GM10266 (cell line): ENCODE data around the gene KIF25.

Source experiments
- DNase-seq: peaks from one replicate; pipeline ENCODE4 v3.0.0; 2012; ENCODE audit errors: extremely low spot score
- TF ChIP-seq, protein P1 (sequence below): IDR thresholded peaks from 2 replicates; pipeline ENCODE4 v1.5.1; 2012; ENCODE audit warnings: mild to moderate bottlenecking, low read depth; ENCODE audit not compliant: control insufficient read depth, insufficient read depth; ENCODE audit errors: missing control alignments

Gene KIF25

DNA sequence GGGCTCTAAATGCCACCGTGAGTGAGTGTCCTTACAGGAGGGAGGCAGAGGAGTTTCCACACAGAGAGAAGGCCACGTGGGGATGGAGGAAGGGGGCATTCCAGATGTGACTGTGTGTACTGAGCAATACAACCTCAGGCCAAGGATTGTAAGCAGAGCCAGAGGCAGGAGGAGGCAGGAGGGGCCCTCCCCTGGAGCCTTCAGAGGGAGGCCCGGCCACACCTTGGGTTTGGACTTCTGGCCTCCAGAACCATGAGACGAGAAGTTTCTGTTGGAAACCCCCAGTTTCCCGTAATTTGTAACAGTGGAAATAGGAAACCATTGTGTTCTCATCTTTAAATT is 9.3 kb upstream of the KIF25 start:
- TF ChIP-seq, protein P1, sequence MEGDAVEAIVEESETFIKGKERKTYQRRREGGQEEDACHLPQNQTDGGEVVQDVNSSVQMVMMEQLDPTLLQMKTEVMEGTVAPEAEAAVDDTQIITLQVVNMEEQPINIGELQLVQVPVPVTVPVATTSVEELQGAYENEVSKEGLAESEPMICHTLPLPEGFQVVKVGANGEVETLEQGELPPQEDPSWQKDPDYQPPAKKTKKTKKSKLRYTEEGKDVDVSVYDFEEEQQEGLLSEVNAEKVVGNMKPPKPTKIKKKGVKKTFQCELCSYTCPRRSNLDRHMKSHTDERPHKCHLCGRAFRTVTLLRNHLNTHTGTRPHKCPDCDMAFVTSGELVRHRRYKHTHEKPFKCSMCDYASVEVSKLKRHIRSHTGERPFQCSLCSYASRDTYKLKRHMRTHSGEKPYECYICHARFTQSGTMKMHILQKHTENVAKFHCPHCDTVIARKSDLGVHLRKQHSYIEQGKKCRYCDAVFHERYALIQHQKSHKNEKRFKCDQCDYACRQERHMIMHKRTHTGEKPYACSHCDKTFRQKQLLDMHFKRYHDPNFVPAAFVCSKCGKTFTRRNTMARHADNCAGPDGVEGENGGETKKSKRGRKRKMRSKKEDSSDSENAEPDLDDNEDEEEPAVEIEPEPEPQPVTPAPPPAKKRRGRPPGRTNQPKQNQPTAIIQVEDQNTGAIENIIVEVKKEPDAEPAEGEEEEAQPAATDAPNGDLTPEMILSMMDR = no peak
- DNase-seq = no peak

DNA sequence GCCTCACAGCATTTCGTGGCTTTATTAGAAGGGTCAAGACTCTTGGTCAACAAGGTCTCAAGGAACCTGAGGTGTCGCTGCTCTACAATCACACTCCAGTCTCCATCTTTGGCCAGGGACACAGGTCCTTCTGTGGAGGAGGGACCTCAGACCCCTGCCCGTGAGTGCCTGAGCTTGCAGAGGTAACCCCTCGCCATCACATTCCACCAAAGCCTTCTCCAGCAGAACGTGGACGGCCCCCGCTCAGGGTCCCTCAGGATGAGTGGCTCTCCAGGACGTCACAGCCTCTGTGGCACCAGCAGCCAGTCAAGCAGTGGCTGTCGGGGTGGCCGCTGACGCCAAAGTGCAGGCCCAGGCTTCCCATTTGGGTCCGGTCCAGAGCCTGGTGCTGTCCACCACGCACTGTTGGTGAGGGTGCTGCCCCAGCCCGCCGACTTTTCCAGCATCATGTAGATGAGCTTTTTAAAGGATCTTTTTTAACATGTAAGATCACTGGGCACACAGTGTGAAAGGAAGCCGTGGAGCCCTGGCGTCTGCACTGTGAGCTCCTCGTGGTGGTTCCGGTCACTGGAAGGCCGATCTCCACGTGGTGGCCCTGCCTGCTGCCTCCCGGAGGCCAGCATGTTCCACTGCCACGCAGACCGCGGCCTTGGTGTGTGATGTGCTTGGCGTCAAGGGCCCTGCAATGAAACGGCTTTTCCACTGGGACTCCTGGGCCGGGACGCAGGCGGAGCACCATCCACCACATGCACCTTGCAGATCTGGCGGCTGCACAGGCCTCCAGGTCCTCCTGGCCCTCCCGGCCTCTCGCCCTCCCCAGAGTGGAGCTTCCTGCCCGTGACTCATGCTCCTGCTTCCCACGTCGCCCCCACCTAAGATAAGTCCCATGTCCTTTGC is 8.3 kb upstream of the KIF25 start:
- TF ChIP-seq, protein P1 = no peak
- no peak for DNase-seq

DNA sequence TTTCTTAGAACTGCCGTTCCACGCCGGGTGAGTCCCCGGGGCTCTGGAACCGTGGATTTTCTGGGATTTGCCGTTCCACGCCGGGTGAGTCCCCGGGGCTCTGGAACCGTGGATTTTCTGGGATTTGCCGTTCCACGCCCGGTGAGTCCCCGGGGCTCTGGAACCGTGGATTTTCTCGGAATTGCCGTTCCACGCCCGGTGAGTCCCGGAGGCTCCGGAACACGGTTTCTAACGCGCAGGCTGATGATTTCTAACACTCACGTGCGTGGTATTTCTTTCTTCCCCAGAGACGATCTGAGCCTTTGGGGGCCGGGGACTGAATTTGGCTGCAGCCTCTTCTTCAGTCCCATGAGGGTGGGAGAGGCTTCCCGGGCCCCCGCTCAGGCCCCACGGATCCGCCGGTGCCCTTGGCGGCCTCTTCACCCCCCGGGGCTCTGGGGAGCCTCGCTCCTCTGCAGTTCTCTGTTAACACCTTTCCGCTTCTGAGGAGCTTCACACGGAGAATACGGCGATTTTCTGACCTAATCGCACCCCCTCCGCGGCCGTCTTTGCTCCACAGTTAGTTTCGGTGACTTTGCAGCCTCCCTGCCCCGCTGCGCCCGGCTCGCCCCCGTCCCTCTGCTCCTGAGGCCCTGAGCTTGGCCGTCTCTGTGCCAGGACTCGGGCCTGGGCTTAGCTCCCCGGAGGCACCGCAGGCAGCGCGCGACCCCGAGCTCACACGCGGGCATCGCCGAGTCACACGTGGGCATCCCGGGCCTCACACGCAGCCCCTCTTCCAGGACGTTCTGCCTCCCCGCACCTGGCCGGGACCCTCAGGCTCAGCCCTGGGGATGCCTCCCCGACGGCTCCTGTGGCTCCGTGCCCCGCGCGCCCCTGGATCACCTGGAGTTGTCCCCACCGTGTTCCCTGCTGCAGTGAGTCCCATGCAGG is 7.2 kb upstream of the KIF25 start:
- DNase-seq = no peak
- TF ChIP-seq, protein P1 = no peak

DNA sequence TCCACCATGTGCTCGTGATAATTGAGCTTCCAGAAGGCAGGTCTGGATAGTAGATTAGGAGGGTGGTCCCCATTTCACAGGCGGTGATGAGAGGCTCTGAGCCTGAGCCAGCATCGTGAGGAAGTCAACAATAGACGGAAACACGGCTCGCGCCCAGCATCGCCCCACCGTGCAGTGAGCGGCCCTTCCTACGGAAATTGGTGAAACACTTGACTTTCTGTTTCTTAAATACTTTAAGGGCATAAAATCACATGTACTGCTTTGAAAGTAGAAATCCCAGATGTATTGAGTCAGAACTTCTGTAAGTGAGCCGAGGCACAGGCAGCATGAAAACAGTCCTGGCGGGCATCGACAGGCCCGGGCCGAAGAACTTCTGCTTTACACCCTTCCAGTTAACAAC is 4.3 kb upstream of the KIF25 start:
- DNase-seq = no peak
- TF ChIP-seq, protein P1 = no peak

DNA sequence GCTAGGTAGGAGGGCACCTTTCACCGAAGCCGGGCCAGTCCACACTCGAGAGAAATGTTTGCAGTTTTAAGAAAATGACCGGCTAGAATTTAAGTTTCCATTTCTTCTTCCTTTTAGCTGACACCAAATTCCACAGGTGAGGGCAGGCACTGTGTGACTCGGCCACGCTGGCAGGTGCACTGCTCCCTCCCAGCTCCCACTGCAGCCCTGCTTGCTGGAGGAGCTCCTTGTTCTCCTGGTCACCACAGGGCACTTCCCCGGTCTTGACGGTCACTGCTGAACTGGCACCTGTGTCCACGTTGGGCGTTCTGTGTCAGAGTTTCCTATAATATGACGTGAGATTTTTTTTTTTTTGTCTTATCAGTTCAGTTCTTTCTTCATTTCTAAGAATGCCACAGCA is 3.6 kb upstream of the KIF25 start:
- DNase-seq = no peak
- TF ChIP-seq, protein P1 = no peak

DNA sequence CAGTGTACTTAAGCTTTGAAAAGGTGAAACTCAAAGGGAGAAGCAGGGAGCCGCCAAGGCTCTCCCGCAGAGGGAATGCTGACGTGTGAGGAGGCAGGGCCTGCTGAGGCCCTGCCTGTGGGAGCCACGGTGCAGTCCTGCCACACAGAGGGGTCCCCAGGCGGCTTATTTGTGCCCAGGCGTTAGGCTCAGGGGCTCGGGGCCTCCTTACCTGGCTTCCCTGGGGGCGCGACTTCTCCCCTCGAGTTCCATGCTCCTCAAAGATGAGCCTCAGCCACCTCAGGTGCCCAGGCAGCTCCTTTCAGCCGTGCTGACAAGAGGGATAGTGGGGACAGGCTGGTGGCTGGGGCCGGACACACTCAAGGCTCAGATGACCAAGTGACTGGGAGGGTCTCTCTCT is 2.2 kb upstream of the KIF25 start:
- TF ChIP-seq, protein P1 = no peak
- DNase-seq = no peak
